ENCODE data around the gene MCAM. TPM values are rescaled to one million over a fixed set of nuclear protein-coding genes. Genes with fewer than 3 reads are reported as not detected.
A peak's percentile ranks its signal among the peaks of the same experiment; 100 is the strongest.

The MCAM gene
- polyA plus RNA-seq, 3 donors from 2014 or later, result not detected

DNA sequence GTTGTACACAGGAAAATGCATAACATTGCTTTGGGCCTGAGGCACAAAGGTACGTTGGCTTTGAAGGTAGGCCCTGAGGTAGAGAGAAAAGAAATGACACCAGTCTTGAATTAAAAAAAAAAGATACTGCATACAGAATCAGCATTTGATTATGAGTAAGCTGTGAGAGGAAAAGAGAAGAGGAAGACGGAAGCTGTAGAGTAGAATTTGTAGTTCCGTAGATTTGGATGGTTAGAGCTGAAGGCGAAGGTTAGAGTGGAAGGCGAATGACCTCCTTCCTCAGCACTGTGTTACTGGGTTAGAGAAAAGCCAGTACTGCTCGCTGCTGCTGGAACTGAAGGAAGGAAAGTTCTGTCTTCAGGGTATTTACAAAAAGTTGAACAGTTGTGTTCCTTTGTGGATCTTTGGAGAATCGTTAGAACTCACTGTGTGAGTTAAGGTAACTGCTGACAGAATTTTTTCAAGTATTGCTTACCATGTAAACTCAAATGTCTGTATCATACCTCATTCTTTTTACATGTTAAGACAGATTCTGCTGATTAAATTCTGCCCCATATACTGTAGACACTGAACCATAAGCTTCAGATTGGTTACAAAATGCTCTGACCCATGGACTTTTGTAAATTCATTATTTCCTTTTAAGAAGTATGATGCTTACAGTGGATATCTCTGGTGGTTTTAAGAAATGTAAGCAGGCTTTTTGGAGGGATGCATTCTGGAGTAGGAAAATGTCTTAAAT, 50.2 kb downstream of the MCAM start:
- peaks cover 0 to 2% (median 1%) of the 10 kb centered on the region in 3 donors for H3K27me3 Mint-ChIP-seq (ENCODE audit: low read depth in 3 of 3)
- H3K4me1 Mint-ChIP-seq, result peaks cover 15 to 23% of the 10 kb centered on the region in 2 donors
- no peak for DNase-seq
- no peak overlapping the region for H3K4me3 Mint-ChIP-seq
- no peaks in the 10 kb centered on the region for H3K36me3 Mint-ChIP-seq
- H3K27ac Mint-ChIP-seq, result no peak overlapping the region
- no peaks in the 10 kb centered on the region for H3K9me3 Mint-ChIP-seq

DNA sequence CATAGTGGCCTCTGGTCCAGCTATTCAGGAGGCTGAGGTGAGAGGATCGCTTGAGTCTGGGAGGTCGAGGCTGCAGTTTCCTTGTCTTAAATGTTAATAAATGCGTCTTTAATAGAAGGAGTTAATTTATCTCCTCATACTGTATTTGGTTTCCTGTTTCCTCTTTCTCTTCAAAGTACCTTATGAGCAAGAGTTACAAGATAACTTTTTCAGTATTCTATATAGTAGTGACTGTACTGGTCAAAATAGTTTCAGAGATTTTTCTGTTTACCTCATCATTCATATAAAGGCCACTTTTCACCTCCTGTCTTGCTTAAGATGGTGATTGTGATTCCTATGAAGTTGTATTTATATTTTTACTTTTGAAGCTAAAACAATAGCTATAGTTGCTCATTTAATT, 50.9 kb downstream of the MCAM start:
- H3K27me3 Mint-ChIP-seq (ENCODE audit: low read depth in 3 of 3), result peaks cover 0 to 2% (median 1%) of the 10 kb centered on the region in 3 donors
- H3K4me1 Mint-ChIP-seq, result peaks cover 15 to 23% of the 10 kb centered on the region in 2 donors
- no peak overlapping the region for H3K27ac Mint-ChIP-seq
- no peak overlapping the region for H3K4me3 Mint-ChIP-seq
- no peaks in the 10 kb centered on the region for H3K9me3 Mint-ChIP-seq
- H3K36me3 Mint-ChIP-seq, result no peaks in the 10 kb centered on the region
- DNase-seq, result no peak

DNA sequence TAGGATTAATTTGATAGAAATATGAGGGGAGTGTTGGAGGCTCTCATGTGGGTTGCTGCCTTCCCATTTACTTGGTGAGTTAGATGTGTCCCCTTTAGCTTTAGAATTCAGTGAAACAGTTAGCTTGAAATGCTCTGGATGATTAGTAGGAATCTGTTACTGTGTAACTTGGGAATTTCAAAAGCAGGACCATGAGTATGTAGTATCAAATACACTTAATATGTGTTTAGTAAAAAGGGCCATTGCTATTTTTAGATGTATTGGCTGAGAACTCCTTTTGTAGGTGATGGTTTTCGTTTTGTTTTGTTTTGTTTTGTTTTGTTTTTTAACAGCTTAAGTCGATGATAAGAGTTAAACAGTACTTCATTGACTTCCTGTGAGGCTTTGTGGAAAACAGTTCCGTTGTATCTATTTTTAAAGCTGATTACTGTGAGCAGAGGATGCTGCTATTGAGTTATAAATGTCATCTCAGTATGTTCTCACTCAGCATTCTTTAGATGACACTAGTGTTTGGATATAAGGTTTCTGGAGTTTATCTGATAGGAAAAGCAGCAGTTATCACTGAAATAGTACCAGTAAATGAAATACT, 53.5 kb downstream of the MCAM start:
- peak; percentile 10 to 31 (median 24) for DNase-seq
- Mint-ChIP-seq H3K36me3 (no peaks in the 10 kb centered on the region), H3K4me1 (peaks cover 28 to 47% of the 10 kb centered on the region in 2 donors)

DNA sequence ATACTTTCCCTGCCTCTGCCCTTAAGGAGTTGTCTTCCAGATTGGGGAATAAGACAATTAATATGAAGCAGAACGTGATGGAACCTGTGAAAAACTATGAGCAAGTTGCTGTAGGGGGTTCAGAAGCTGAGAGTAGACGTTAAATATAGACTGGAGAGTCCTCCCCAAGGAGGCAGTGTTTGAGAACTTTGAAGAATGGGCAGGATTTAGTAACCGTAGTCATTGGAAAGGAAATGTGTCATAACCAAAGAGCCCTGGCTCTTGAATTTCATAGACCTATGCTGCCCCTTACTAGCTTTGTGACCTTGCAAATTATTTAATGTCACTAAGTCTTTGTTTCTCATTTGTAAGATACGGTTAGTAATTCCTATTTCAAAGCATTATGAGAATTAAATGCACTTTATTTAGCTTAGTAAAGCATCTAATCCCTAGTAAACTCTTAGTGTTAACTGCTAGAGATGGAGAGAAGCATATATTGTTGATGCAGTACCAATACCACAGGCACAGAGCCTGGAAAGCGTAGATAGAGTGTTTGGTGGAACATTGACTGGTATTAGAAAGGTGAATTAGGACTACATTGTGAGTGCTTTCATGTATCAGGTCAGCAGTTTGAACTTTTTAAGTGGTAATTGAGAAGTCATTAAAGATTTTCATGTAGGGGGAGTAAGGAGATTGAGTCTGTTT, 54.1 kb downstream of the MCAM start:
- Mint-ChIP-seq H3K27ac (no peak overlapping the region), H3K4me3 (no peak overlapping the region), H3K4me1 (peaks cover 33 to 50% of the 10 kb centered on the region in 2 donors), H3K9me3 (no peaks in the 10 kb centered on the region), H3K36me3 (no peaks in the 10 kb centered on the region), H3K27me3 (ENCODE audit: low read depth in 3 of 3) (peaks cover 0 to 4% (median 1%) of the 10 kb centered on the region in 3 donors)
- DNase-seq, result no peak

More for the DNA sequence above, 53.5 kb downstream of the MCAM start:
- Mint-ChIP-seq H3K9me3 (no peaks in the 10 kb centered on the region), H3K27me3 (ENCODE audit: low read depth in 3 of 3) (peaks cover 0 to 2% (median 1%) of the 10 kb centered on the region in 3 donors), H3K4me3 (no peak overlapping the region), H3K27ac (no peak overlapping the region)

DNA sequence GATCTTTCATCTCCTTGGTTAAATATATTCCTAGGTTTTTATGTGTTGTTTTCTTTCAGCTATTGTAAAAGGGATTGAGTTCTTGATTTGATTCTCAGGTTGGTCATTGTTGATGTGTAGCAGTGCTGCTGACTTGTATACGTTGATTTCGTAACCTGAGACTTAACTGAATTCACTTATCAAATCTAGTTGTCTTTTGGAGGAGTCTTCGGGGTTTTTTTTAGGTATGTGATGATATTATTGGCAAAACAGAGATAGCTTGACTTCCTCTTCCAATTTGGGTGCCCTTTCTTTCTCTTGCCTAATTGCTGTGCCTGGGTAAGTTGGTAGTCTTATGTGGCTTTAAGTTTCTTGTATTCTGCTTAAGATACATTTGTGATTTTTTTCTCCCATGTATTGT, 57.9 kb downstream of the MCAM start:
- Mint-ChIP-seq H3K9me3 (no peaks in the 10 kb centered on the region), H3K36me3 (no peaks in the 10 kb centered on the region), H3K4me3 (peak overlapping the region in 2 of 5 donors; percentile 6 to 26), H3K27me3 (ENCODE audit: low read depth in 3 of 3) (peaks cover 0 to 2% (median 0%) of the 10 kb centered on the region in 3 donors), H3K4me1 (peaks cover 34 to 36% of the 10 kb centered on the region in 2 donors), H3K27ac (peak overlapping the region in 4 of 6 donors; percentile 17 to 58 (median 30))
- no peak for DNase-seq

Other genes starting within 250 kb of the MCAM start
- 10 to 100 TPM; 33.0 to 58.8 (median 49.3) TPM for gene VPS11, start 249.3 kb downstream of the MCAM start, polyA plus RNA-seq
- gene HMBS, start 232.2 kb downstream of the MCAM start, polyA plus RNA-seq, result 10 to 100 TPM in 2 of 3 donors, 1 to 10 TPM in 1; 7.6 to 19.0 (median 11.9) TPM
- gene DPAGT1, start 215.3 kb downstream of the MCAM start, polyA plus RNA-seq, result 10 to 100 TPM; 23.7 to 47.4 (median 44.5) TPM
- 1 to 10 TPM; 1.0 to 7.7 (median 2.6) TPM for gene C2CD2L, start 209.8 kb downstream of the MCAM start, polyA plus RNA-seq
- gene HINFP, start 195.6 kb downstream of the MCAM start, polyA plus RNA-seq, result 10 to 100 TPM in 2 of 3 donors, 1 to 10 TPM in 1; 9.2 to 18.6 (median 11.0) TPM
- not detected for gene ABCG4, start 168.1 kb downstream of the MCAM start, polyA plus RNA-seq
- gene NLRX1, start 148.4 kb downstream of the MCAM start, polyA plus RNA-seq, result 10 to 100 TPM; 10.7 to 20.9 (median 11.0) TPM
- gene NHERF4, start 131.7 kb downstream of the MCAM start, polyA plus RNA-seq, result under 1 TPM in 1 of 3 donors, not detected in 2; 0.24 TPM
- gene CBL, start 110.8 kb downstream of the MCAM start, polyA plus RNA-seq, result 1 to 10 TPM; 1.1 to 9.6 (median 5.0) TPM
- gene RNF26, start 17.4 kb upstream of the MCAM start, polyA plus RNA-seq, result 10 to 100 TPM; 21.9 to 42.2 (median 33.5) TPM
- gene C1QTNF5, start 23.8 kb upstream of the MCAM start, polyA plus RNA-seq, result not detected
- not detected for gene MFRP, start 29.6 kb upstream of the MCAM start, polyA plus RNA-seq
- gene USP2, start 64.6 kb upstream of the MCAM start, polyA plus RNA-seq, result not detected
- gene THY1, start 106.0 kb upstream of the MCAM start, polyA plus RNA-seq, result not detected

Data from immature natural killer cell (primary cell).